ENCODE measurements around the gene TEK.

DNA sequence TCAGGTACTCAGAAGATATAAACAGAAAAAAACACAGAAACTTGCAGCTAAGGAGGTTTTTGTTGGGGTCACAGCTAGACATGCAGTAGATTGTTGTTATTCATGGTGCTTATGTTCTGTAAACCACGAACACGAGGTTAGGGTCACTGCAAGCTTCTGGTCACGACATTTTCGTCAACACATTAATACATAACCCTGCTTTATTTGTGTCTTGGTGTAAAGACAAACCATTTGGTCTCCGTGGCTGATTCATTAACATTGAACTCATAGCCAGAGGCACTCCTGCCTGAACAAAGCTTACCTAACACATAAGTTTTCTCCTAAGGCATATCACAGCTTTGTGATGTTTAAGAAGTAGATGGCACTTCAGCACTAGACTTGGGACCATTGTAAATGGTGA, 16.9 kb downstream of the TEK start:
- no peak for TF ChIP-seq CTCF (conservative IDR thresholded peaks at IDR 0.05; ENCODE audit: low read depth, low read length)
- TF ChIP-seq EZH2phosphoT487 (IDR thresholded peaks at IDR 0.05; ENCODE audit: borderline replicate concordance, low read length): no peak

Data from PC-3 (cell line).